Stimulated activated naive CD4-positive, alpha-beta T cell treated with Interleukin-2 at 50 U/mL for 16 hours (primary cell): ENCODE data around the gene KIAA0408.

ENCODE experiments used
- DNase-seq: peaks from one replicate; lab custom pipeline; 2025; lab: John Stamatoyannopoulos, UW

Gene KIAA0408

GRCh38 chr6:127459231-127459641 is at the start of gene KIAA0408:
TSS of gene KIAA0408 (minus strand) at chr6:127459389. CDS start at chr6:127453981, 5,408 bp downstream.
- no peak for DNase-seq

GRCh38 chr6:127506894-127507293 is 47.7 kb upstream of the KIAA0408 start:
- DNase-seq = no peak

- no peak for DNase-seq
These were observed 43.8 kb upstream of the KIAA0408 start for GRCh38 chr6:127503022-127503421.

- DNase-seq = no peak
These were observed 38.2 kb upstream of the KIAA0408 start for GRCh38 chr6:127497410-127497809.

- no peak for DNase-seq
These were observed 37.3 kb upstream of the KIAA0408 start for GRCh38 chr6:127496471-127496870.

- no peak for DNase-seq
These were observed 35.1 kb upstream of the KIAA0408 start for GRCh38 chr6:127494240-127494767.

- DNase-seq = no peak
These were observed 30.1 kb upstream of the KIAA0408 start for GRCh38 chr6:127489248-127489647.

- DNase-seq = no peak
These were observed 27.7 kb upstream of the KIAA0408 start for GRCh38 chr6:127486934-127487333.

- DNase-seq = no peak
These were observed 25.1 kb upstream of the KIAA0408 start for GRCh38 chr6:127484212-127484863.

GRCh38 chr6:127483399-127484055 is 24.3 kb upstream of the KIAA0408 start:
- DNase-seq = no peak

- no peak for DNase-seq
These were observed 23.1 kb upstream of the KIAA0408 start for GRCh38 chr6:127482325-127482724.

- no peak for DNase-seq
These were observed 22.4 kb upstream of the KIAA0408 start for GRCh38 chr6:127481628-127482027.

GRCh38 chr6:127481111-127481510 is 21.9 kb upstream of the KIAA0408 start:
- DNase-seq = no peak

- no peak for DNase-seq
These were observed 18.5 kb upstream of the KIAA0408 start for GRCh38 chr6:127477658-127478057.

GRCh38 chr6:127475823-127476176 is 16.6 kb upstream of the KIAA0408 start:
- DNase-seq = no peak

- DNase-seq = peak; percentile 1
These were observed 16.1 kb upstream of the KIAA0408 start for GRCh38 chr6:127475135-127475822.

- DNase-seq = no peak
These were observed 12.4 kb upstream of the KIAA0408 start for GRCh38 chr6:127471379-127472255.

GRCh38 chr6:127468936-127469335 is 9.7 kb upstream of the KIAA0408 start:
- DNase-seq = no peak

GRCh38 chr6:127466416-127466815 is 7.2 kb upstream of the KIAA0408 start:
- DNase-seq = no peak

GRCh38 chr6:127464881-127465459 is 5.8 kb upstream of the KIAA0408 start:
- DNase-seq = peak; percentile 60

GRCh38 chr6:127464161-127464880 is 5.1 kb upstream of the KIAA0408 start:
- no peak for DNase-seq
